ENCODE measurements around the gene HTT. TPM values are rescaled to one million over a fixed set of nuclear protein-coding genes. Genes with fewer than 3 reads are reported as not detected.

HTT gene
- total RNA-seq, 1 donor from 2014 or later = 82.8 TPM

GRCh38 chr4:3121110-3121509 is 46.6 kb downstream of the HTT start:
- Mint-ChIP-seq H3K9me3 (ENCODE audit: low read depth) (no peaks in the 10 kb centered on the region), H3K27ac (no peak overlapping the region), H3K27me3 (no peaks in the 10 kb centered on the region), H3K4me1 (ENCODE audit: low read depth) (peaks cover 3% of the 10 kb centered on the region), H3K36me3 (ENCODE audit: insufficient read depth) (peaks cover 16% of the 10 kb centered on the region), H3K4me3 (ENCODE audit: low read depth) (no peak overlapping the region)
- TF ChIP-seq CTCF (IDR thresholded peaks at IDR 0.05; ENCODE audit: unreplicated experiment) = no peak
- DNase-seq (ENCODE audit: low spot score, unreplicated experiment) = no peak

GRCh38 chr4:3121596-3121995 is 47.1 kb downstream of the HTT start:
- H3K27ac Mint-ChIP-seq = no peak overlapping the region

GRCh38 chr4:3122081-3122563 is 47.6 kb downstream of the HTT start:
- Mint-ChIP-seq H3K9me3 (ENCODE audit: low read depth) (no peaks in the 10 kb centered on the region), H3K27me3 (no peaks in the 10 kb centered on the region), H3K36me3 (ENCODE audit: insufficient read depth) (peaks cover 18% of the 10 kb centered on the region), H3K27ac (peak overlapping the region; percentile 76), H3K4me3 (ENCODE audit: low read depth) (no peak overlapping the region), H3K4me1 (ENCODE audit: low read depth) (peaks cover 3% of the 10 kb centered on the region)
- TF ChIP-seq CTCF (IDR thresholded peaks at IDR 0.05; ENCODE audit: unreplicated experiment) = no peak
- no peak for DNase-seq (ENCODE audit: low spot score, unreplicated experiment)

More at GRCh38 chr4:3121596-3121995, 47.1 kb downstream of the HTT start:
- Mint-ChIP-seq H3K36me3 (ENCODE audit: insufficient read depth) (peaks cover 15% of the 10 kb centered on the region), H3K4me3 (ENCODE audit: low read depth) (no peak overlapping the region), H3K9me3 (ENCODE audit: low read depth) (no peaks in the 10 kb centered on the region), H3K4me1 (ENCODE audit: low read depth) (peaks cover 3% of the 10 kb centered on the region), H3K27me3 (no peaks in the 10 kb centered on the region)
- DNase-seq (ENCODE audit: low spot score, unreplicated experiment) = no peak
- no peak for TF ChIP-seq CTCF (IDR thresholded peaks at IDR 0.05; ENCODE audit: unreplicated experiment)

- peaks cover 2% of the 10 kb centered on the region for H3K4me1 Mint-ChIP-seq (ENCODE audit: low read depth)
- TF ChIP-seq CTCF (IDR thresholded peaks at IDR 0.05; ENCODE audit: unreplicated experiment) = no peak
- H3K27ac Mint-ChIP-seq = no peak overlapping the region
- H3K4me3 Mint-ChIP-seq (ENCODE audit: low read depth) = no peak overlapping the region
- H3K36me3 Mint-ChIP-seq (ENCODE audit: insufficient read depth) = peaks cover 23% of the 10 kb centered on the region
- DNase-seq (ENCODE audit: low spot score, unreplicated experiment) = no peak
- H3K9me3 Mint-ChIP-seq (ENCODE audit: low read depth) = no peaks in the 10 kb centered on the region
- no peaks in the 10 kb centered on the region for H3K27me3 Mint-ChIP-seq
Observed at GRCh38 chr4:3123181-3123671, 48.7 kb downstream of the HTT start.

- H3K27ac Mint-ChIP-seq = no peak overlapping the region
- no peak overlapping the region for H3K4me3 Mint-ChIP-seq (ENCODE audit: low read depth)
- TF ChIP-seq CTCF (IDR thresholded peaks at IDR 0.05; ENCODE audit: unreplicated experiment) = no peak
- H3K27me3 Mint-ChIP-seq = no peaks in the 10 kb centered on the region
- no peak for DNase-seq (ENCODE audit: low spot score, unreplicated experiment)
- no peaks in the 10 kb centered on the region for H3K4me1 Mint-ChIP-seq (ENCODE audit: low read depth)
- H3K9me3 Mint-ChIP-seq (ENCODE audit: low read depth) = no peaks in the 10 kb centered on the region
- H3K36me3 Mint-ChIP-seq (ENCODE audit: insufficient read depth) = peaks cover 24% of the 10 kb centered on the region
Observed at GRCh38 chr4:3124070-3124767, 49.7 kb downstream of the HTT start.

Measured in progenitor cell of endocrine pancreas (in vitro differentiated cells).